ENCODE data around the gene FRYL.

The FRYL gene

GRCh38 chr4:48591372-48591771, 188.7 kb downstream of the FRYL start:
- Histone ChIP-seq H3K27me3 (ENCODE audit: insufficient read depth, low read length, poor library complexity, severe bottlenecking) (no peaks in the 10 kb centered on the region), H3K4me1 (ENCODE audit: insufficient read depth, low read length, poor library complexity, severe bottlenecking) (peaks cover 7% of the 10 kb centered on the region), H3K9ac (ENCODE audit: low read depth, low read length, poor library complexity, severe bottlenecking) (no peak overlapping the region), H3K79me2 (ENCODE audit: insufficient read depth, low read length) (no peaks in the 10 kb centered on the region), H2AFZ (ENCODE audit: low read length) (no peak overlapping the region), H3K9me3 (ENCODE audit: insufficient read depth, low read depth, low read length) (no peaks in the 10 kb centered on the region), H3K36me3 (ENCODE audit: insufficient read depth, low read length) (peaks cover 44% of the 10 kb centered on the region; the same call in 1 of the 2 replicates), H3K4me3 (ENCODE audit: low read length, poor library complexity, severe bottlenecking) (no peak overlapping the region), H3F3A (ENCODE audit: low read depth) (no peaks in the 10 kb centered on the region), H4K20me1 (ENCODE audit: insufficient read depth, low read length, poor library complexity, severe bottlenecking) (no peaks in the 10 kb centered on the region), H3K4me2 (ENCODE audit: low read depth, low read length, poor library complexity, severe bottlenecking) (no peak overlapping the region), H3K9me2 (replicated peaks; ENCODE audit: low read depth, low read length) (no peaks in the 10 kb centered on the region)
- TF ChIP-seq CTCF (conservative IDR thresholded peaks at IDR 0.05; ENCODE audit: low read length) (no peak), EZH2phosphoT487 (IDR thresholded peaks at IDR 0.05; ENCODE audit: borderline replicate concordance) (no peak)

GRCh38 chr4:48590884-48591283, 189.2 kb downstream of the FRYL start:
- Histone ChIP-seq H3K4me1 (ENCODE audit: insufficient read depth, low read length, poor library complexity, severe bottlenecking) (peaks cover 7% of the 10 kb centered on the region), H3K9me2 (replicated peaks; ENCODE audit: low read depth, low read length) (no peaks in the 10 kb centered on the region), H3K9ac (ENCODE audit: low read depth, low read length, poor library complexity, severe bottlenecking) (no peak overlapping the region), H2AFZ (ENCODE audit: low read length) (no peak overlapping the region), H3K4me3 (ENCODE audit: low read length, poor library complexity, severe bottlenecking) (no peak overlapping the region), H3K79me2 (ENCODE audit: insufficient read depth, low read length) (no peaks in the 10 kb centered on the region), H3K4me2 (ENCODE audit: low read depth, low read length, poor library complexity, severe bottlenecking) (no peak overlapping the region), H3K27me3 (ENCODE audit: insufficient read depth, low read length, poor library complexity, severe bottlenecking) (no peaks in the 10 kb centered on the region), H4K20me1 (ENCODE audit: insufficient read depth, low read length, poor library complexity, severe bottlenecking) (no peaks in the 10 kb centered on the region), H3K9me3 (ENCODE audit: insufficient read depth, low read depth, low read length) (no peaks in the 10 kb centered on the region), H3K36me3 (ENCODE audit: insufficient read depth, low read length) (peaks cover 48% of the 10 kb centered on the region; the same call in 1 of the 2 replicates), H3F3A (ENCODE audit: low read depth) (no peaks in the 10 kb centered on the region)
- TF ChIP-seq EZH2phosphoT487 (IDR thresholded peaks at IDR 0.05; ENCODE audit: borderline replicate concordance), result no peak
- TF ChIP-seq CTCF (conservative IDR thresholded peaks at IDR 0.05; ENCODE audit: low read length), result no peak

- Histone ChIP-seq H3K9me2 (replicated peaks; ENCODE audit: low read depth, low read length) (no peaks in the 10 kb centered on the region), H3K4me3 (ENCODE audit: low read length, poor library complexity, severe bottlenecking) (no peak overlapping the region), H3K4me1 (ENCODE audit: insufficient read depth, low read length, poor library complexity, severe bottlenecking) (peaks cover 4% of the 10 kb centered on the region), H3K36me3 (ENCODE audit: insufficient read depth, low read length) (peaks cover 52% of the 10 kb centered on the region; the same call in 1 of the 2 replicates), H3K79me2 (ENCODE audit: insufficient read depth, low read length) (no peaks in the 10 kb centered on the region), H3K4me2 (ENCODE audit: low read depth, low read length, poor library complexity, severe bottlenecking) (no peak overlapping the region), H3K27me3 (ENCODE audit: insufficient read depth, low read length, poor library complexity, severe bottlenecking) (no peaks in the 10 kb centered on the region), H3K9ac (ENCODE audit: low read depth, low read length, poor library complexity, severe bottlenecking) (no peak overlapping the region), H3K9me3 (ENCODE audit: insufficient read depth, low read depth, low read length) (no peaks in the 10 kb centered on the region), H4K20me1 (ENCODE audit: insufficient read depth, low read length, poor library complexity, severe bottlenecking) (no peaks in the 10 kb centered on the region), H3F3A (ENCODE audit: low read depth) (no peaks in the 10 kb centered on the region), H2AFZ (ENCODE audit: low read length) (no peak overlapping the region)
- TF ChIP-seq EZH2phosphoT487 (IDR thresholded peaks at IDR 0.05; ENCODE audit: borderline replicate concordance), result no peak
- TF ChIP-seq CTCF (conservative IDR thresholded peaks at IDR 0.05; ENCODE audit: low read length), result no peak
These were observed 191.0 kb downstream of the FRYL start for GRCh38 chr4:48589098-48589445.

Measured in Loucy (cell line).